K562 (cell line): Measurements from ENCODE around the gene SAFB. TPM values are rescaled to one million over a fixed set of nuclear protein-coding genes. Genes with fewer than 3 reads are reported as not detected.

ENCODE experiments used
- ARID3B ChIP-seq: fragments of 250-450 bp; sonication (Bioruptor Pico); IDR thresholded peaks from 2 replicates; pipeline ENCODE4 v1.4.0; 2020; ENCODE audit warnings: borderline replicate concordance
- BCL6 ChIP-seq: fragments of 250-450 bp; sonication (Bioruptor Pico); IDR thresholded peaks from 2 replicates; pipeline ENCODE4 v1.4.0; 2020
- BMI1 ChIP-seq: fragments of 150-350 bp; IDR thresholded peaks from 2 replicates; pipeline ENCODE4 v1.6.1; 2014; ENCODE audit warnings: low read length
- C11orf30 ChIP-seq: fragments of 450-650 bp; IDR thresholded peaks from 2 replicates; pipeline ENCODE4 v1.6.1; 2016; ENCODE audit warnings: low read depth, mild to moderate bottlenecking
- CEBPZ ChIP-seq: fragments of 150-350 bp; IDR thresholded peaks from 2 replicates; pipeline ENCODE4 v1.6.1; 2014; ENCODE audit warnings: low read depth, mild to moderate bottlenecking, low read length, borderline replicate concordance
- CHD2 ChIP-seq: IDR thresholded peaks from 2 replicates; pipeline ENCODE4 v1.6.1; 2011; ENCODE audit warnings: low read depth, low read length
- EP400 ChIP-seq: fragments of 450-650 bp; IDR thresholded peaks from 2 replicates; pipeline ENCODE4 v1.6.1; 2017; ENCODE audit warnings: antibody characterized with exemption, mild to moderate bottlenecking, moderate library complexity
- HNRNPL ChIP-seq: fragments of 200-400 bp; formaldehyde crosslinking; IDR thresholded peaks from 2 replicates; pipeline ENCODE4 v1.6.1; 2017; ENCODE audit warnings: low read depth, mild to moderate bottlenecking, low read length
- MTA3 ChIP-seq: fragments of 450-650 bp; formaldehyde crosslinking; IDR thresholded peaks from 2 replicates; pipeline ENCODE4 v1.6.1; 2017; ENCODE audit warnings: mild to moderate bottlenecking, borderline replicate concordance
- PHB ChIP-seq: fragments of 250-450 bp; sonication (Bioruptor Pico); IDR thresholded peaks from 2 replicates; pipeline ENCODE4 v1.5.0; 2021
- POLR2H ChIP-seq: IDR thresholded peaks from 2 replicates; pipeline ENCODE4 v1.6.1; 2016; ENCODE audit warnings: missing genetic modification characterization, low read depth, mild to moderate bottlenecking, control low read depth, missing compliant biosample characterization, moderate library complexity
- PTTG1 ChIP-seq: fragments of 450-650 bp; IDR thresholded peaks from 2 replicates; pipeline ENCODE4 v1.6.1; 2016; ENCODE audit warnings: low read depth, mild to moderate bottlenecking, missing genetic modification characterization, missing compliant biosample characterization
- RAD51 ChIP-seq: fragments of 450-650 bp; IDR thresholded peaks from 2 replicates; pipeline ENCODE4 v1.7.1; 2016; ENCODE audit warnings: low read depth, mild to moderate bottlenecking, borderline replicate concordance
- RB1 ChIP-seq: fragments of 450-650 bp; IDR thresholded peaks from 2 replicates; pipeline ENCODE4 v1.6.1; 2017; ENCODE audit warnings: low read depth, mild to moderate bottlenecking
- SREBF1 ChIP-seq: fragments of 150-350 bp; IDR thresholded peaks from 2 replicates; pipeline ENCODE4 v1.6.1; 2014; ENCODE audit warnings: antibody characterized with exemption, low read depth, low read length, borderline replicate concordance
- TAF7 ChIP-seq: fragments of 450-650 bp; IDR thresholded peaks from 2 replicates; pipeline ENCODE4 v1.6.1; 2016; ENCODE audit warnings: missing genetic modification characterization, missing compliant biosample characterization
- TSHZ1 ChIP-seq: fragments of 250-450 bp; sonication (Bioruptor Pico); IDR thresholded peaks from 2 replicates; pipeline ENCODE4 v1.4.0; 2020; ENCODE audit warnings: mild to moderate bottlenecking, moderate library complexity
- XRCC5 ChIP-seq: fragments of 200-400 bp; formaldehyde crosslinking; IDR thresholded peaks from 2 replicates; pipeline ENCODE4 v1.6.1; 2017; ENCODE audit warnings: low read depth, mild to moderate bottlenecking, low read length
- ZNF146 ChIP-seq: IDR thresholded peaks from one replicate; pipeline ENCODE4 v1.6.1; 2018; ENCODE audit warnings: missing compliant biosample characterization; ENCODE audit not compliant: unreplicated experiment
- ZNF551 ChIP-seq: fragments of 250-450 bp; sonication (Bioruptor Pico); IDR thresholded peaks from 2 replicates; pipeline ENCODE4 v1.5.0; 2021; ENCODE audit warnings: mild to moderate bottlenecking, moderate library complexity
- polyA plus RNA-seq, 8 experiments: library from polyadenylated mRNA; depleted of rRNA in 4 of 8; stranded (reverse) in 5 of 8; unstranded in 3 of 8; fragments of >200 nt; fragmentation: Nextera tagmentation in 2 of 8; fragmentation: Illumina TruSeq in 1 of 8; extraction: Ambion mirVana in 2 of 8; extraction: Trizol in 1 of 8; gene quantifications; 2 replicates each; pipeline versions ENCODE4 v1.2.1 to v1.2.3, GENCODE V29; 2011 to 2014; ENCODE audit warnings: inconsistent platforms in 1 of 8, missing spikeins in 1 of 8
- total RNA-seq, 7 experiments: library from RNA; depleted of rRNA in 6 of 7; stranded (reverse); fragments of >200 nt in 6 of 7; fragmentation: Illumina TruSeq in 2 of 7; extraction: Trizol in 2 of 7; gene quantifications; 2 replicates each; pipeline versions ENCODE4 v1.2.1 to v1.2.3, GENCODE V29; 2011 to 2021; ENCODE audit warnings: low replicate concordance in 1 of 7

Gene SAFB
- total and polyA plus RNA-seq, 9 of the 15 experiments (the other 6 are each of a cell fraction or from before 2014, with no cell fraction given) = 1.1 to 151 (median 83.1) TPM

GRCh38 chr19:5680437-5681368, 57.8 kb downstream of the SAFB start, which contains the start of the genes HSD11B1L and MICOS13 (continued):
- TF ChIP-seq TSHZ1 (CRISPR knock-in tag) = no peak
- peak; percentile 62; the same call in 1 of the 2 replicates for TF ChIP-seq MTA3
- TF ChIP-seq CEBPZ = no peak
- peak; percentile 60; the same call in 1 of the 2 replicates for TF ChIP-seq BCL6 (CRISPR knock-in tag)
- TF ChIP-seq TAF7 (tag) = no peak
- TF ChIP-seq POLR2H (tag) = no peak
- peak; percentile 59; the same call in 1 of the 2 replicates for TF ChIP-seq CHD2
- peak; percentile 94 for TF ChIP-seq EP400
- TF ChIP-seq HNRNPL = peak; percentile 70; the same call in 1 of the 2 replicates
- TF ChIP-seq C11orf30 = peak; percentile 50
- peak; percentile 98 for TF ChIP-seq RAD51
- no peak for TF ChIP-seq ZNF146
- no peak for TF ChIP-seq XRCC5
- TF ChIP-seq ZNF551 = no peak
- TF ChIP-seq RB1 = no peak
- TF ChIP-seq BMI1 = peak; percentile 95
- TF ChIP-seq PTTG1 (tag) = no peak
- TF ChIP-seq PHB = 0 out of 2 replicates have a peak, but pooled peaks have one; percentile 29
- peak; percentile 37; the same call in 1 of the 2 replicates for TF ChIP-seq SREBF1
- no peak for TF ChIP-seq ARID3B
